Measurements from ENCODE around the gene UBE3C. TPM values are rescaled to one million over a fixed set of nuclear protein-coding genes. Genes with fewer than 3 reads are reported as not detected.
A peak's percentile ranks its signal among the peaks of the same experiment; 100 is the strongest.
"Not testable (repeated sequence)": the region's sequence is repeated elsewhere in the genome, so short reads cannot be mapped to it uniquely, and the experiment has no call there.

The UBE3C gene
- total and polyA plus RNA-seq, 2 donors (not counting 3 experiments of a cell fraction or from before 2014, with no cell fraction given): 45.1 to 77.3 TPM

DNA sequence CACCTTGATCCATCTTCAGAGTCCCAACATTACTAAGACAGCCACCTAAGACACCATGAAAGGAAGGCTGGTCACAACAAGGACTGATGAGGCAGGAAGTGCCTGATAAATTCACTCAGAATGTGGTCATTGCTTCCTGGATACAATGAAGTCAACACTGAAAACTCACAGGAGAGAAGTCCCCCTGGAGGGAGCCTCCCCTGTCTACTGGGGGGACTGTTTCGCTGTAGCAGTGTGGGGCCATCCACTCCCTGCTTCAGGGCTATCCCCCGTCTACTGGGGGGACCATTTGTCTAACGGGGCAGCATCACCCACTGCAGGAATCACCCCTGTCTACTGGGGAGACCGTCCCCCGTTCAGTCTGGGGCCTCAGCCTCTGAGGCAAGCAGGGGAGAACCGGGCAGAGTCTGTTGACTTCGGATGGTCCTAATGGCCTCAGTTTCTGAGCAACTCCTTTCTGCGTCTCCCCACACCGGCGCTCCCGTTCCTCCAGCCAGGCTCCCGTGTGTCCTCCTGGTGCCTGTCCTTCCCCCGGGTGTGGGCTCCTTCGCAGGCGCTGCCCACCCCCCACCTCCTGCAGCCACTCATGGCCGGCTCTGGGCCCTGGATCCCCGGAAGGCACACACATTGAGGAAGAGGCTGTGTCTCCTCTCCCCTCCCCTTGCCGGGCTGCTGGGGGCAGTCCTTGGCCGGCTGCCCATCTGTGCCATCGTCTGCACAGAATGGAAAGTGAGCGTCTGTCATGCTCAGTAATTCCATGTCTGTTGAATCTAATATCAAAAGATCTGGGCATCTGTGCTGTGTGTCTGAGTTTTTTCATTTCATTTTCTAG is 138.2 kb downstream of the UBE3C start:
- dilution Hi-C loops (cut with MboI; ENCODE audit: extremely low pct_ligation_motif_present, low sequenced_read_pairs): no loop called here
- Histone ChIP-seq H2AFZ (ENCODE audit: low read depth, low read length) (no peak overlapping the region), H3K9ac (replicated peaks; ENCODE audit: extremely low read depth, insufficient read depth, low read length) (no peak overlapping the region), H3K4me2 (ENCODE audit: insufficient read depth, low read length) (no peak overlapping the region), H3K36me3 (ENCODE audit: control insufficient read depth in 2 of 2, extremely low read depth in 1 of 2, insufficient read depth in 2 of 2, low read length in 2 of 2) (no peaks in the 10 kb centered on the region), H3K4me3 (replicated peaks in 1 of 3; ENCODE audit: insufficient read depth in 1 of 3, low read depth in 1 of 3, low read length in 3 of 3) (no peak overlapping the region), H3K9me3 (replicated peaks; ENCODE audit: control insufficient read depth, insufficient read depth, low read length) (no peaks in the 10 kb centered on the region), H3K27me3 (ENCODE audit: control insufficient read depth in 2 of 2, insufficient read depth in 2 of 2, low read length in 2 of 2) (no peaks in the 10 kb centered on the region), H3K9me1 (replicated peaks; ENCODE audit: control insufficient read depth, extremely low read depth, insufficient read depth, low read length) (no peaks in the 10 kb centered on the region), H3K79me2 (ENCODE audit: control insufficient read depth, insufficient read depth, low read length) (no peaks in the 10 kb centered on the region), H3K4me1 (ENCODE audit: control insufficient read depth, extremely low read depth, insufficient read depth, low read length) (peaks cover 19% of the 10 kb centered on the region), H3K27ac (ENCODE audit: insufficient read depth, low read depth, low read length) (peak overlapping the region; percentile 6), H4K20me1 (replicated peaks; ENCODE audit: control insufficient read depth, extremely low read depth, insufficient read depth, low read length) (no peaks in the 10 kb centered on the region)
- TF ChIP-seq EZH2 (IDR thresholded peaks at IDR 0.05; ENCODE audit: borderline replicate concordance, low read depth, low read length, severe bottlenecking): no peak
- TF ChIP-seq, protein P1, sequence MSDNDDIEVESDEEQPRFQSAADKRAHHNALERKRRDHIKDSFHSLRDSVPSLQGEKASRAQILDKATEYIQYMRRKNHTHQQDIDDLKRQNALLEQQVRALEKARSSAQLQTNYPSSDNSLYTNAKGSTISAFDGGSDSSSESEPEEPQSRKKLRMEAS (IDR thresholded peaks at IDR 0.05; ENCODE audit: insufficient read depth, insufficient read length): no peak
- peak; percentile 10 for TF ChIP-seq FOS (IDR thresholded peaks at IDR 0.05; ENCODE audit: borderline replicate concordance, insufficient read depth, low read length)
- FAIRE-seq (peak; percentile 64), DNase-seq (ENCODE audit: low read depth, low spot score) (peak; percentile 29)
- ChIA-PET POLR2A (no interaction called here), CTCF (no interaction called here)
- intact Hi-C loops (cut with micrococcal nuclease): loop anchor here (5.0 kb wide), 1 partner anchor 325 kb away; no protein-coding TSS in a partner anchor
- BruUV-seq (replicated peaks): no TSS peak

DNA sequence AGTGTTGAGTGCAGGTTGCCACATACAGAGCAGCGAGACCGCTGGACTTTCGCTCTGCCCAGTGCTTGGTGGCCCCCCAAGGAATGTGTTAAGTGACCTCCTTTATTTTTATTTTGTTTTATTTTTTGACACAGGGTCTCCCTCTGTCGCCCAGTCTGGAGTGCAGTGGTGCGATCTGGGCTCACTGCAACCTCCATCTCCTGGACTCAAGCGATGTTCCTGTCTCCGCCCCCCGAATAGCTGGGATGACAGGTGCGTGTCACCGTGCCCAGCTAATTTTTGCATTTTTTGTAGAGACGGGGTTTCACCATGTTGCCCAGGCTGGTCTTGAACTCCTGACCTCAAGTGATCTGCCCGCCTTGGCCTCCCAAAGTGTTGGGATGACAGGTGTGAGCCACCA is 138.8 kb downstream of the UBE3C start:
- H3K79me2 ChIP-seq (ENCODE audit: control insufficient read depth, insufficient read depth, low read length); DNase-seq (ENCODE audit: low read depth, low spot score); H3K9me1 ChIP-seq (replicated peaks; ENCODE audit: control insufficient read depth, extremely low read depth, insufficient read depth, low read length); H4K20me1 ChIP-seq (replicated peaks; ENCODE audit: control insufficient read depth, extremely low read depth, insufficient read depth, low read length); BruUV-seq (replicated peaks); POLR2A ChIA-PET; H2AFZ ChIP-seq (ENCODE audit: low read depth, low read length); H3K4me3 ChIP-seq (replicated peaks in 1 of 3; ENCODE audit: insufficient read depth in 1 of 3, low read depth in 1 of 3, low read length in 3 of 3); CTCF ChIA-PET; H3K27me3 ChIP-seq (ENCODE audit: control insufficient read depth in 2 of 2, insufficient read depth in 2 of 2, low read length in 2 of 2); H3K27ac ChIP-seq (ENCODE audit: insufficient read depth, low read depth, low read length); H3K36me3 ChIP-seq (ENCODE audit: control insufficient read depth in 2 of 2, extremely low read depth in 1 of 2, insufficient read depth in 2 of 2, low read length in 2 of 2); FAIRE-seq; H3K9ac ChIP-seq (replicated peaks; ENCODE audit: extremely low read depth, insufficient read depth, low read length); H3K4me2 ChIP-seq (ENCODE audit: insufficient read depth, low read length); H3K9me3 ChIP-seq (replicated peaks; ENCODE audit: control insufficient read depth, insufficient read depth, low read length); dilution Hi-C loops (cut with MboI; ENCODE audit: extremely low pct_ligation_motif_present, low sequenced_read_pairs): not testable (repeated sequence)
- intact Hi-C loops (cut with micrococcal nuclease): loop anchor here (5.0 kb wide), 1 partner anchor 325 kb away; no protein-coding TSS in a partner anchor
- peaks cover 18% of the 10 kb centered on the region for H3K4me1 ChIP-seq (ENCODE audit: control insufficient read depth, extremely low read depth, insufficient read depth, low read length)

Data from endothelial cell of umbilical vein (primary cell).